H1 (cell line): ENCODE results near the gene MRPL32. TPM values are rescaled to one million over a fixed set of nuclear protein-coding genes. Genes with fewer than 3 reads are reported as not detected.

ENCODE experiments used
- CTCF ChIA-PET: fragments of 300-600 bp; sonication (Branson Sonifier 250); formaldehyde crosslinking; loops from one replicate; lab custom pipeline; 2021; ENCODE audit not compliant: partially characterized antibody; lab: Charles Lee
- POLR2A ChIA-PET: fragments of 300-600 bp; sonication (Branson Sonifier 250); formaldehyde crosslinking; loops from one replicate; lab custom pipeline; 2021; ENCODE audit warnings: inconsistent platforms; ENCODE audit not compliant: partially characterized antibody; lab: Charles Lee
- DNase-seq, 2 experiments: peaks; one replicate each; pipeline versions ENCODE4 v3.0.0 to v3.0.0-alpha.2; 2010 to 2022; ENCODE audit warnings: low spot score in 2 of 2, low read depth in 1 of 2, mixed read lengths in 1 of 2
- FAIRE-seq: peaks from 2 replicates; lab custom pipeline; 2011; peaks lifted over from hg19 to GRCh38; lab: Jason Lieb, UNC
- H2AFZ ChIP-seq: 2 replicates; pipeline ENCODE4 v1.8.1; 2012; ENCODE audit warnings: low read length, inconsistent platforms
- H2AK5ac ChIP-seq: 2 replicates; pipeline ENCODE4 v1.6.1; 2013; ENCODE audit warnings: low read depth, low read length
- H2BK120ac ChIP-seq: replicated peaks from 2 replicates; pipeline ENCODE3; 2013; ENCODE audit warnings: low read depth, low read length, inconsistent platforms
- H2BK12ac ChIP-seq: 2 replicates; pipeline ENCODE4 v1.6.1; 2013; ENCODE audit warnings: low read depth, low read length
- H2BK15ac ChIP-seq: 2 replicates; pipeline ENCODE4 v1.6.1; 2013; ENCODE audit warnings: low read length
- H2BK20ac ChIP-seq: 2 replicates; pipeline ENCODE4 v1.6.1; 2013; ENCODE audit warnings: low read length
- H2BK5ac ChIP-seq: 2 replicates; pipeline ENCODE4 v1.6.1; 2013; ENCODE audit warnings: low read depth, low read length
- H3K14ac ChIP-seq: 2 replicates; pipeline ENCODE4 v1.6.1; 2013; ENCODE audit warnings: inconsistent platforms; ENCODE audit not compliant: insufficient read length
- H3K18ac ChIP-seq: 2 replicates; pipeline ENCODE4 v1.6.1; 2013; ENCODE audit warnings: low read length; ENCODE audit errors: extremely low read depth
- H3K23ac ChIP-seq: 2 replicates; pipeline ENCODE4 v1.6.1; 2013; ENCODE audit warnings: inconsistent platforms; ENCODE audit not compliant: insufficient read length
- H3K23me2 ChIP-seq: 2 replicates; pipeline ENCODE4 v1.6.1; 2013; ENCODE audit warnings: low read depth, low read length
- H3K27ac ChIP-seq: 2 replicates; pipeline ENCODE4 v1.6.1; 2011; ENCODE audit warnings: low read depth, low read length, inconsistent platforms
- H3K27me3 ChIP-seq, 4 experiments: replicated peaks in 1 of 4; 1 replicate in 1 of 4; 2 replicates in 3 of 4; pipeline versions ENCODE4 v1.6.1 to v1.8.1; 2011 to 2013; ENCODE audit warnings: low read length in 3 of 4, mild to moderate bottlenecking in 3 of 4, inconsistent platforms in 2 of 4, mixed read lengths in 2 of 4, moderate library complexity in 1 of 4; ENCODE audit not compliant: control insufficient read depth in 3 of 4, insufficient read depth in 3 of 4; ENCODE audit errors: extremely low read depth in 1 of 4
- H3K36me3 ChIP-seq, 4 experiments: 2 replicates each; pipeline versions ENCODE4 v1.6.1 to v1.8.1; 2011 to 2013; ENCODE audit warnings: mild to moderate bottlenecking in 4 of 4, low read length in 3 of 4, moderate library complexity in 2 of 4, control low read depth in 1 of 4, inconsistent platforms in 1 of 4; ENCODE audit not compliant: insufficient read depth in 4 of 4, control insufficient read depth in 2 of 4
- H3K4ac ChIP-seq: replicated peaks from 2 replicates; pipeline ENCODE3; 2013; ENCODE audit warnings: low read length, low read depth, mixed read lengths, inconsistent platforms; ENCODE audit not compliant: insufficient read length
- H3K4me1 ChIP-seq, 4 experiments: replicated peaks in 1 of 4; 1 replicate in 1 of 4; 2 replicates in 3 of 4; pipeline versions ENCODE4 v1.6.1 to v1.8.1; 2011 to 2013; ENCODE audit warnings: low read length in 3 of 4, inconsistent platforms in 2 of 4, mixed read lengths in 1 of 4; ENCODE audit not compliant: insufficient read depth in 4 of 4, control insufficient read depth in 3 of 4
- H3K4me2 ChIP-seq, 2 experiments: 2 replicates each; pipeline versions ENCODE4 v1.6.1 to v1.8.1; 2011 to 2013; ENCODE audit warnings: low read depth in 2 of 2, low read length in 2 of 2, control low read depth in 1 of 2, inconsistent platforms in 1 of 2, mild to moderate bottlenecking in 1 of 2; ENCODE audit not compliant: insufficient read depth in 1 of 2
- H3K4me3 ChIP-seq, 4 experiments: fragments of 200-600, 300-600 bp in 1 of 4; sonication (generic), shearing (Covaris generic), sonication (Bioruptor Twin) in 1 of 4; 2 replicates each; pipeline versions ENCODE4 v1.5.1 to v1.8.1; 2011 to 2016; ENCODE audit warnings: low read length in 4 of 4, low read depth in 3 of 4, control low read depth in 2 of 4, inconsistent platforms in 2 of 4, mild to moderate bottlenecking in 2 of 4, mixed read lengths in 1 of 4, moderate library complexity in 1 of 4; ENCODE audit not compliant: insufficient read depth in 2 of 4; ENCODE audit errors: extremely low read depth in 1 of 4
- H3K56ac ChIP-seq: replicated peaks from 2 replicates; pipeline ENCODE3; 2013; ENCODE audit warnings: low read depth, mild to moderate bottlenecking, mixed read lengths, low read length, inconsistent platforms; ENCODE audit not compliant: insufficient read length
- H3K79me1 ChIP-seq: 2 replicates; pipeline ENCODE4 v1.6.1; 2013; ENCODE audit warnings: low read depth, low read length, control low read depth
- H3K79me2 ChIP-seq, 2 experiments: 2 replicates each; pipeline versions ENCODE4 v1.6.1 to v1.8.1; 2012 to 2013; ENCODE audit warnings: low read length in 2 of 2, mild to moderate bottlenecking in 2 of 2, inconsistent platforms in 1 of 2; ENCODE audit not compliant: insufficient read depth in 2 of 2, control insufficient read depth in 1 of 2
- H3K9ac ChIP-seq, 4 experiments: replicated peaks in 1 of 4; 1 replicate in 1 of 4; 2 replicates in 3 of 4; pipeline versions ENCODE4 v1.6.1 to v1.8.1; 2011 to 2013; ENCODE audit warnings: low read depth in 3 of 4, low read length in 3 of 4, control low read depth in 2 of 4, mild to moderate bottlenecking in 2 of 4, moderate library complexity in 2 of 4, inconsistent platforms in 1 of 4; ENCODE audit errors: extremely low read depth in 1 of 4
- H3K9me3 ChIP-seq, 2 experiments: 2 replicates each; pipeline versions ENCODE4 v1.6.1 to v1.8.1; 2012 to 2013; ENCODE audit warnings: mild to moderate bottlenecking in 2 of 2, moderate library complexity in 2 of 2, control low read depth in 1 of 2, inconsistent platforms in 1 of 2, low read depth in 1 of 2, low read length in 1 of 2, mixed read lengths in 1 of 2; ENCODE audit not compliant: insufficient read depth in 2 of 2
- H4K20me1 ChIP-seq, 2 experiments: replicated peaks in 1 of 2; 2 replicates each; pipeline versions ENCODE3 to v1.8.1; 2011 to 2013; ENCODE audit warnings: inconsistent platforms in 2 of 2, low read length in 2 of 2, mild to moderate bottlenecking in 1 of 2; ENCODE audit not compliant: insufficient read depth in 2 of 2, control insufficient read depth in 1 of 2
- H4K5ac ChIP-seq: 2 replicates; pipeline ENCODE4 v1.6.1; 2013; ENCODE audit warnings: low read length, low read depth, mixed read lengths, inconsistent platforms; ENCODE audit not compliant: insufficient read length
- H4K8ac ChIP-seq: 2 replicates; pipeline ENCODE4 v1.8.0; 2013; ENCODE audit warnings: mild to moderate bottlenecking, moderate library complexity, low read length, inconsistent platforms; ENCODE audit not compliant: insufficient read depth; ENCODE audit errors: extremely low read depth
- H4K91ac ChIP-seq: replicated peaks from 2 replicates; pipeline ENCODE3; 2013; ENCODE audit warnings: low read length, mixed read lengths, inconsistent platforms; ENCODE audit not compliant: insufficient read length
- CBX5 ChIP-seq: fragments of 300-800, 300-1000 bp; sonication (generic); IDR thresholded peaks from 2 replicates; pipeline ENCODE4 v1.7.1; 2016; ENCODE audit warnings: antibody characterized with exemption, low read length, low read depth
- CEBPB ChIP-seq: IDR thresholded peaks from 2 replicates; pipeline ENCODE4 v1.6.1; 2012; ENCODE audit warnings: low read depth, low read length
- CHD1 ChIP-seq: IDR thresholded peaks from 2 replicates; pipeline ENCODE4 v1.6.1; 2012; ENCODE audit warnings: low read depth, low read length, improper control_type of control experiment
- CTBP2 ChIP-seq: IDR thresholded peaks from 2 replicates; pipeline ENCODE4 v1.7.0; 2011; ENCODE audit warnings: borderline replicate concordance, mild to moderate bottlenecking, moderate library complexity, mixed read lengths, low read length; ENCODE audit not compliant: insufficient read depth, insufficient read length
- FOSL1 ChIP-seq: IDR thresholded peaks from 2 replicates; pipeline ENCODE4 v1.6.1; 2011; ENCODE audit warnings: mild to moderate bottlenecking, low read depth, low read length, moderate library complexity; ENCODE audit not compliant: insufficient read depth
- JUN ChIP-seq: IDR thresholded peaks from 2 replicates; pipeline ENCODE4 v1.6.1; 2011; ENCODE audit warnings: low read depth, mild to moderate bottlenecking, improper control_type of control experiment, low read length
- KDM1A ChIP-seq: fragments of 200-600, 300-600 bp; sonication (generic); IDR thresholded peaks from 2 replicates; pipeline ENCODE4 v1.7.1; 2016; ENCODE audit warnings: mild to moderate bottlenecking, low read length, borderline replicate concordance
- PHF8 ChIP-seq: fragments of 200-600 bp; sonication (generic); conservative IDR thresholded peaks from 2 replicates; pipeline ENCODE4 v1.7.1; 2012; ENCODE audit warnings: low read depth, mild to moderate bottlenecking, inconsistent platforms, low read length, moderate library complexity
- POLR2AphosphoS5 ChIP-seq: IDR thresholded peaks from 2 replicates; pipeline ENCODE4 v1.6.1; 2011; ENCODE audit warnings: low read depth, low read length
- SAP30 ChIP-seq: fragments of 300-600 bp; sonication (generic); IDR thresholded peaks from 2 replicates; pipeline ENCODE4 v1.7.1; 2012; ENCODE audit warnings: low read length, moderate library complexity, mild to moderate bottlenecking, inconsistent platforms; ENCODE audit not compliant: insufficient read depth, insufficient replicate concordance
- SP2 ChIP-seq: IDR thresholded peaks from 2 replicates; pipeline ENCODE4 v1.6.1; 2012; ENCODE audit warnings: mild to moderate bottlenecking, low read length, inconsistent platforms
- ZNF274 ChIP-seq: IDR thresholded peaks from 2 replicates; pipeline ENCODE4 v1.7.0; 2012; ENCODE audit warnings: low read length, borderline replicate concordance; ENCODE audit errors: extremely low read depth
- WGBS, 2 experiments: shearing (Covaris generic) in 1 of 2; methylation state at CpG; one replicate each; pipeline versions ENCODE4 v1.1.6 to v1.1.7; 2013 to 2015; ENCODE audit warnings: low lambda C conversion rate in 2 of 2, mixed read lengths in 2 of 2, inconsistent platforms in 1 of 2, low coverage in 1 of 2, missing lambda C conversion rate in 1 of 2; ENCODE audit not compliant: insufficient replicate concordance in 2 of 2, insufficient coverage in 1 of 2, insufficient read length in 1 of 2; ENCODE audit errors: extremely low coverage in 1 of 2, missing lambda C conversion rate in 1 of 2; 5-methylcytosine and 5-hydroxymethylcytosine counted together
- polyA plus RNA-seq, 7 experiments: library from polyadenylated mRNA; depleted of rRNA in 3 of 7; stranded (reverse) in 5 of 7; unstranded in 2 of 7; fragments of >200 nt in 5 of 7; fragments of 200-250 nt in 2 of 7; gene quantifications; 1 replicate in 5 of 7; 2 replicates in 1 of 7; 4 replicates in 1 of 7; pipeline versions ENCODE4 v1.2.1 to v1.2.3, GENCODE V29; 2011 to 2013; ENCODE audit warnings: missing spikeins in 2 of 7, mixed read lengths in 2 of 7
- total RNA-seq: library from RNA; stranded (reverse); fragmentation: NEBNext Ultra II Directional; extraction: Animal tissue kit (Norgen Biotek cat#: 25700); gene quantifications from 2 replicates; pipeline ENCODE4 v1.2.1, GENCODE V29; 2021

The MRPL32 gene
- total and polyA plus RNA-seq, 2 of the 8 experiments (the other 6 are each of a cell fraction or from before 2014, with no cell fraction given) = 50.9 to 97.2 TPM

- Histone ChIP-seq H3K4me2 (no peak overlapping the region), H3K23me2 (no peaks in the 10 kb centered on the region; the same call in 1 of the 2 replicates), H3K4me3 (no peak overlapping the region), H2BK15ac (0 out of 2 replicates have a peak overlapping the region, but pooled peaks have one; percentile 67), H3K14ac (no peak overlapping the region), H4K20me1 (no peaks in the 10 kb centered on the region), H3K79me2 (no peaks in the 10 kb centered on the region), H2AK5ac (no peak overlapping the region), H3K23ac (no peak overlapping the region), H4K8ac (no peak overlapping the region; the same call in 1 of the 2 replicates), H4K91ac (no peak overlapping the region), H3K4ac (no peak overlapping the region), H3K9me3 (no peaks in the 10 kb centered on the region), H3K27me3 (no peaks in the 10 kb centered on the region), H2BK120ac (no peak overlapping the region), H4K5ac (no peak overlapping the region), H2BK12ac (no peak overlapping the region; the same call in 1 of the 2 replicates), H2AFZ (peak overlapping the region; percentile 62; the same call in 1 of the 2 replicates), H3K56ac (no peak overlapping the region), H3K9ac (no peak overlapping the region), H2BK20ac (no peak overlapping the region), H3K36me3 (no peaks in the 10 kb centered on the region), H3K27ac (no peak overlapping the region), H3K4me1 (no peaks in the 10 kb centered on the region; a peak in 1 of 7 replicates), H3K79me1 (no peaks in the 10 kb centered on the region), H2BK5ac (no peak overlapping the region), H3K18ac (no peak overlapping the region)
- ChIA-PET POLR2A (interaction anchor here (1.0 to 1.7 kb wide), 2 partner anchors 14 to 27 kb away, joined by 3 to 8 read pairs; partner anchors contain the start of genes MRPL32 and PSMA2), CTCF (interaction anchor here (0.6 to 1.5 kb wide), 5 partner anchors 15 to 683 kb away, joined by 3 to 8 read pairs (median 4); no protein-coding TSS in a partner anchor)
- FAIRE-seq = no peak
- DNase-seq = no peak
- WGBS, 2 experiments = 66% methylated on average over 4 of the region's 4 CpGs; no CpG with 5 or more reads in 1 of the 2 experiments
- TF ChIP-seq CBX5 = no peak
- no peak for TF ChIP-seq CTBP2
- TF ChIP-seq ZNF274 = no peak
- TF ChIP-seq CEBPB = no peak
- no peak for TF ChIP-seq JUN
- no peak for TF ChIP-seq FOSL1
- no peak for TF ChIP-seq SAP30
- TF ChIP-seq POLR2AphosphoS5 = no peak
- no peak for TF ChIP-seq SP2
- TF ChIP-seq KDM1A = no peak
- TF ChIP-seq PHF8 = no peak
- TF ChIP-seq CHD1 = no peak
Measured at GRCh38 chr7:42945821-42946626, 13.8 kb downstream of the MRPL32 start.
